ENCODE data around the gene CMTM7. TPM values are rescaled to one million over a fixed set of nuclear protein-coding genes. Genes with fewer than 3 reads are reported as not detected.
"Not testable (repeated sequence)": the region's sequence is repeated elsewhere in the genome, so short reads cannot be mapped to it uniquely, and the experiment has no call there.

CMTM7 gene
- total RNA-seq, 1 donor from 2014 or later: 2.9 TPM

DNA sequence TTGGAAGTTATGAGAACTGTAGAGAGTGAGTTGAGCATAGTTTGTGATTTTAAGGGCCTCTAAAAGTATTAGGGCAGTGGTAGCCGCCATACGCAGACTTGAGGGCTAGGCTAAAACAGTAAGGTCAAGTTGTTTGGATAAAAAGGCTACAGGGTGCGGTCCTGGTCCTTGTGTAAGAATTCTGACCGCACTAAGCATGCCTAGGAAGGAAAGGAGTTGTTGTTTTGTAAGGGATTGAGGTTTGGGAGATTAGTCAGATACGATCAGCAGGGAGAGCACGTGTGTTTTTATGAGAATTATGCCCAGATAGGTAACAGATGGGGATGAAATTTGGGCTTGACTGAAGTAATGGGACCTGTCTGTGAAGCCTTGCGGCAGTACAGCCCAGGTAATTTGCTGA is 71.8 kb downstream of the CMTM7 start:
- H3K36me3 ChIP-seq; H3K9me3 ChIP-seq (replicated peaks); H3K27me3 ChIP-seq (ENCODE audit: low read depth); H3K4me3 ChIP-seq; DNase-seq; H3K27ac ChIP-seq (replicated peaks); intact Hi-C loops (cut with micrococcal nuclease): not testable (repeated sequence)
- peaks cover 15% of the 10 kb centered on the region for H3K4me1 ChIP-seq

DNA sequence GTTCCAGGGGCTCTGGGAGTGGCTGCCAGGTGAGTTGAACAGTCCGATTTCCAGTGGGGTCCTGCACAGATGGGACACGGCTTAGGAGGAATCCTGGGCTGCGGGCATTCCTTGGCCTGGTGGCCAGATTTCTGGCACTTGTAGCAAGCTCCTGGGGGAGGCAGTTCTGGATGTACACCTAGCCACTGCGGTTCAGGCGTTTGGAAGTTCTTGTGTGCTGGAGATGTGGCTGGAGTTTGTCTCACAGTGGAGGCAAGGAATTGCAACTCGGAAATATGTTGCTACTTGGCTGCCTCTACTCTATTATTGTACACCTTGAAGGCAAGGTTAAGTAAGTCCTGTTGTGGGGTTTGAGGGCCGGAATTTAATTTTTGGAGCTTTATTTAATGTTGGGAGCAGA is 73.1 kb downstream of the CMTM7 start:
- H3K9me3 ChIP-seq (replicated peaks); DNase-seq; H3K27me3 ChIP-seq (ENCODE audit: low read depth); H3K4me3 ChIP-seq; H3K36me3 ChIP-seq; H3K27ac ChIP-seq (replicated peaks): not testable (repeated sequence)
- H3K4me1 ChIP-seq: peaks cover 19% of the 10 kb centered on the region
- intact Hi-C loops (cut with micrococcal nuclease): loop anchor here (5.0 kb wide), 1 partner anchor 92 kb away; no protein-coding TSS in a partner anchor

DNA sequence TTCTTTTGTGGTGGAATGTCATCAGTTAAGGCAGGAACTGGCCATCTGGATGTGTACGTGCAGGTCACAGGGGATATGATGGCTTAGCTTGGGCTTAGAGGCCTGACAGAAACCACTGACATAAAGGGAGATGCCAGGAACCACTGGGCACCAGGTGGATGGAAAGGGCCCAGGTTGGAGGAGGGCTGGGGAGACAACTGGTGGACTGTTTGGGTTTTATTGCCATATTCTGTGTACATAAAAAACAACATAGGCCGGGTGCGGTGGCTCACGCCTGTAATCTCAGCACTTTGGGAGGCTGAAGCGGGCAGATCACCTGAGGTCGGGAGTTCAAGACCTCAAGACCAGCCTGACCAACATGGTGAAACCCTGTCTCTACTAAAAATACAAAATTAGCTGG is 75.2 kb downstream of the CMTM7 start:
- H3K27ac ChIP-seq (replicated peaks); DNase-seq; H3K9me3 ChIP-seq (replicated peaks); H3K36me3 ChIP-seq; H3K27me3 ChIP-seq (ENCODE audit: low read depth); H3K4me3 ChIP-seq: not testable (repeated sequence)
- peaks cover 19% of the 10 kb centered on the region for H3K4me1 ChIP-seq
- intact Hi-C loops (cut with micrococcal nuclease): loop anchor here (5.0 kb wide), 1 partner anchor 95 kb away; no protein-coding TSS in a partner anchor

DNA sequence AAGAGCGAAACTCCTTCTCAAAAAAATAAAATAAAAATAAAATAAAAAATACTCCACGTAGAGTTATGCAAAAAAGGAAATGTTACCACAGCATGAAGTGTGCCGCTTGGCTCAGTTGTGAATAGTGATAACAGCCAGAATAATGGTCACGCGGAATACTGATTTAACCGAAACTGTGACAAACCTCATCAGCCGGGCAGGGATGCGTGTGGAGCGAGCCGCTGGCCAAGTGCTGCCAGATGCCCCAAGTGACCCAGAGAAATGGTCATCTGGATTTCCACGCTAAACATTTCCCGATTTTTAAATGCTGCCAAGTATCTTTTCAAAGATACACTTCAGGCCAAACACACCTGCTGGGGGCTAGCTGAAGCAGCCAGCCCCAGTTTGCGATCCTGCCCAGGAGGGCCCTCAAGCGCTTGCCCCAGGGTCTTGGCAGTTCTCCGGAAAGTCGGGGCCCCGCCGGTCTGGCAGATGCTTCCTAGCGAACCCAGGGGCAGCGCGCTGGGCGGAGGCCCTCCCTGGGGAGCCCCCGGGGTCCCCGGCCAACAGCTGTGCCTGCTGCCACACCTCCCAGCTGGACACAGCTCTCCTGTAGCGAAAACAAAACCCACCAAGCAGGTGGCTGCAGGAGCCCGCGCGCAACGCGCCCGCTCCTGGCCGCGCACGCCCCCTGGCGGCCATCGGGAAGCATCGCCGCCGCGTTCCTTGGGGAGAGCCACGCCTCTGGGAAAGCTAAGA is 75.8 kb downstream of the CMTM7 start:
- no peaks in the 10 kb centered on the region for H3K9me3 ChIP-seq (replicated peaks)

DNA sequence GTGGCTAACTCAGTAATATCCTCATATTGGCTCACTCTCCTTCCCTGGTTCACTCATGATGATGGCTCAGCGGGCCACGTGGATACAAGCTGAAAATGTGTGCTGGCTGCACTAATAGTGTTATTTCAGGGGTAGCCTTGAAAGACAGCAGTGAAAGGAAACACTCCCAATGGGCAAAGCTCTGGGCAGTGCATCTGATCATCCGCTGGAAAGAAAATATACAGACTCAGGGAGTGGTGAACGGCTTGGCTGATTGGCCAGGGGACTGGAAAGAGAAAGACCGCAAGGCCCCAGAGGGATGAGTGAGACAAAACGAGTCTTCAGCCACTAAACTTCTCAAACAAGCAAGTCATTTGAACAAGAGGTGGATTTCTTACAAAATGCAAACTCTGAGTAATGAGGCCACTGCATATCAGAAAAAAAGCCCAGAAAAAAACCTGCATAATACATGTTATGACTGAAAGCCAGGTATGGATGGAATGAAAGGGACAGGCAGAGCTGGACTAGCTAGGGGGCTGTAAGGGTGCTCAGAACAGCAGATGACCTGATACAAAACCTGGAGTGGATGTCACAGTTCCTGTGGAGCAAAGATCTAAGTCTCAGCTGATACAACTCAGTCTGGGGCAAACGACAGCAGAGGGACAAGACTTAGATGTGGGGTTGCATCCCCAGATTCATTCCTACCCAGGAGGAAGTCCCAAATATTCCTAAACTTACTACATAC is 77.7 kb downstream of the CMTM7 start:
- DNase-seq: no peak
- intact Hi-C loops (cut with micrococcal nuclease): loop anchor here (5.0 kb wide), 1 partner anchor 97 kb away; no protein-coding TSS in a partner anchor
- no peak overlapping the region for H3K4me3 ChIP-seq
- H3K27me3 ChIP-seq (ENCODE audit: low read depth): no peaks in the 10 kb centered on the region
- H3K27ac ChIP-seq (replicated peaks): no peak overlapping the region
- no peaks in the 10 kb centered on the region for H3K9me3 ChIP-seq (replicated peaks)
- TF ChIP-seq, protein P1, sequence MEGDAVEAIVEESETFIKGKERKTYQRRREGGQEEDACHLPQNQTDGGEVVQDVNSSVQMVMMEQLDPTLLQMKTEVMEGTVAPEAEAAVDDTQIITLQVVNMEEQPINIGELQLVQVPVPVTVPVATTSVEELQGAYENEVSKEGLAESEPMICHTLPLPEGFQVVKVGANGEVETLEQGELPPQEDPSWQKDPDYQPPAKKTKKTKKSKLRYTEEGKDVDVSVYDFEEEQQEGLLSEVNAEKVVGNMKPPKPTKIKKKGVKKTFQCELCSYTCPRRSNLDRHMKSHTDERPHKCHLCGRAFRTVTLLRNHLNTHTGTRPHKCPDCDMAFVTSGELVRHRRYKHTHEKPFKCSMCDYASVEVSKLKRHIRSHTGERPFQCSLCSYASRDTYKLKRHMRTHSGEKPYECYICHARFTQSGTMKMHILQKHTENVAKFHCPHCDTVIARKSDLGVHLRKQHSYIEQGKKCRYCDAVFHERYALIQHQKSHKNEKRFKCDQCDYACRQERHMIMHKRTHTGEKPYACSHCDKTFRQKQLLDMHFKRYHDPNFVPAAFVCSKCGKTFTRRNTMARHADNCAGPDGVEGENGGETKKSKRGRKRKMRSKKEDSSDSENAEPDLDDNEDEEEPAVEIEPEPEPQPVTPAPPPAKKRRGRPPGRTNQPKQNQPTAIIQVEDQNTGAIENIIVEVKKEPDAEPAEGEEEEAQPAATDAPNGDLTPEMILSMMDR (IDR thresholded peaks at IDR 0.05; ENCODE audit: borderline replicate concordance): no peak
- H3K4me1 ChIP-seq: peaks cover 15% of the 10 kb centered on the region
- peaks cover 7% of the 10 kb centered on the region for H3K36me3 ChIP-seq

More for the DNA sequence above, 75.8 kb downstream of the CMTM7 start:
- Histone ChIP-seq H3K4me3 (peak overlapping the region; percentile 62), H3K36me3 (no peaks in the 10 kb centered on the region), H3K27ac (replicated peaks) (peak overlapping the region; percentile 56), H3K4me1 (peaks cover 19% of the 10 kb centered on the region), H3K27me3 (ENCODE audit: low read depth) (no peaks in the 10 kb centered on the region)
- TF ChIP-seq, protein P1 (IDR thresholded peaks at IDR 0.05; ENCODE audit: borderline replicate concordance): peak; percentile 99
- peak; percentile 66 for DNase-seq
- intact Hi-C loops (cut with micrococcal nuclease): loop anchor here (5.0 kb wide), 1 partner anchor 95 kb away; no protein-coding TSS in a partner anchor

DNA sequence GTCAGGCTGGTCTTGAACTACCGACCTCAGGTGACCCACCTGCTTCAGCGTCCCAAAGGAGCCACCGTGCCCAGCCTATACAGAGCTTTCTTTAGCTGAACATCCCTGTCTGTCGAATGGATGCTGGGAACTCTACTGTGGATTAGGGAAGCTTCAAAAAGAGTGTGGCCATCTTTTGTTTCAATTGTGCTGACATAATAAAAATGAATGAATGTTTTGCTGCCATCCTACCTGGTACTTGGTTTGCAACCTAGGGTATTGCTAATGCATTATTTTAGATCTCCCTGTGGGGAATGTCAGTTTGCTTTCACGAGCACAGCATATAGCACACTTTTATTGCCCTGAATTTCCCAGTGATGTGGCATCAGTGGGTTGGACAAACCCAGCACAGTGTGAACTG is 78.7 kb downstream of the CMTM7 start:
- intact Hi-C loops (cut with micrococcal nuclease): loop anchor here (10.0 kb wide), 1 partner anchor 296 kb away; no protein-coding TSS in a partner anchor
- Histone ChIP-seq H3K36me3 (peaks cover 8% of the 10 kb centered on the region), H3K4me3 (no peak overlapping the region), H3K4me1 (peaks cover 15% of the 10 kb centered on the region), H3K9me3 (replicated peaks) (no peaks in the 10 kb centered on the region), H3K27ac (replicated peaks) (no peak overlapping the region), H3K27me3 (ENCODE audit: low read depth) (no peaks in the 10 kb centered on the region)
- no peak for DNase-seq
- TF ChIP-seq, protein P1 (IDR thresholded peaks at IDR 0.05; ENCODE audit: borderline replicate concordance): no peak

Data from left ventricle myocardium inferior (tissue), 1 donor.